Measurements from ENCODE around the gene EVC2. TPM values are rescaled to one million over a fixed set of nuclear protein-coding genes. Genes with fewer than 3 reads are reported as not detected.

Gene EVC2
- total RNA-seq, 1 donor from 2014 or later: 7.4 TPM

- Mint-ChIP-seq H3K27me3 (ENCODE audit: unreplicated experiment) (peaks cover 2% of the 10 kb centered on the region), H3K9me3 (ENCODE audit: unreplicated experiment) (no peaks in the 10 kb centered on the region), H3K36me3 (ENCODE audit: low read depth, unreplicated experiment) (peaks cover 49% of the 10 kb centered on the region), H3K4me3 (ENCODE audit: unreplicated experiment) (no peak overlapping the region), H3K27ac (ENCODE audit: unreplicated experiment) (no peak overlapping the region), H3K4me1 (ENCODE audit: unreplicated experiment) (peaks cover 1% of the 10 kb centered on the region)
- no peak for DNase-seq (ENCODE audit: low spot score)
- no peak for TF ChIP-seq CTCF (IDR thresholded peaks at IDR 0.05; ENCODE audit: unreplicated experiment)
These were observed 19.3 kb downstream of the EVC2 start for GRCh38 chr4:5689065-5689464.

GRCh38 chr4:5686338-5686737, 22.0 kb downstream of the EVC2 start:
- TF ChIP-seq CTCF (IDR thresholded peaks at IDR 0.05; ENCODE audit: unreplicated experiment): no peak
- no peaks in the 10 kb centered on the region for H3K9me3 Mint-ChIP-seq (ENCODE audit: unreplicated experiment)
- peak overlapping the region; percentile 22 for H3K4me3 Mint-ChIP-seq (ENCODE audit: unreplicated experiment)
- no peak for DNase-seq (ENCODE audit: low spot score)
- H3K27ac Mint-ChIP-seq (ENCODE audit: unreplicated experiment): no peak overlapping the region
- peaks cover 3% of the 10 kb centered on the region for H3K4me1 Mint-ChIP-seq (ENCODE audit: unreplicated experiment)
- H3K36me3 Mint-ChIP-seq (ENCODE audit: low read depth, unreplicated experiment): peaks cover 48% of the 10 kb centered on the region
- H3K27me3 Mint-ChIP-seq (ENCODE audit: unreplicated experiment): peaks cover 2% of the 10 kb centered on the region

GRCh38 chr4:5685296-5685695, 23.1 kb downstream of the EVC2 start:
- no peak for TF ChIP-seq CTCF (IDR thresholded peaks at IDR 0.05; ENCODE audit: unreplicated experiment)
- H3K27me3 Mint-ChIP-seq (ENCODE audit: unreplicated experiment): peaks cover 2% of the 10 kb centered on the region
- no peak overlapping the region for H3K4me3 Mint-ChIP-seq (ENCODE audit: unreplicated experiment)
- H3K4me1 Mint-ChIP-seq (ENCODE audit: unreplicated experiment): peaks cover 3% of the 10 kb centered on the region
- H3K9me3 Mint-ChIP-seq (ENCODE audit: unreplicated experiment): no peaks in the 10 kb centered on the region
- peaks cover 50% of the 10 kb centered on the region for H3K36me3 Mint-ChIP-seq (ENCODE audit: low read depth, unreplicated experiment)
- DNase-seq (ENCODE audit: low spot score): no peak
- no peak overlapping the region for H3K27ac Mint-ChIP-seq (ENCODE audit: unreplicated experiment)

GRCh38 chr4:5683566-5683965, 24.8 kb downstream of the EVC2 start:
- Mint-ChIP-seq H3K9me3 (ENCODE audit: unreplicated experiment) (no peaks in the 10 kb centered on the region), H3K27me3 (ENCODE audit: unreplicated experiment) (peaks cover 2% of the 10 kb centered on the region), H3K4me1 (ENCODE audit: unreplicated experiment) (peaks cover 3% of the 10 kb centered on the region), H3K36me3 (ENCODE audit: low read depth, unreplicated experiment) (peaks cover 42% of the 10 kb centered on the region), H3K27ac (ENCODE audit: unreplicated experiment) (no peak overlapping the region), H3K4me3 (ENCODE audit: unreplicated experiment) (no peak overlapping the region)
- TF ChIP-seq CTCF (IDR thresholded peaks at IDR 0.05; ENCODE audit: unreplicated experiment): no peak
- no peak for DNase-seq (ENCODE audit: low spot score)

- no peak overlapping the region for H3K27ac Mint-ChIP-seq (ENCODE audit: unreplicated experiment)
- H3K9me3 Mint-ChIP-seq (ENCODE audit: unreplicated experiment): no peaks in the 10 kb centered on the region
- peaks cover 3% of the 10 kb centered on the region for H3K27me3 Mint-ChIP-seq (ENCODE audit: unreplicated experiment)
- no peak for DNase-seq (ENCODE audit: low spot score)
- H3K4me1 Mint-ChIP-seq (ENCODE audit: unreplicated experiment): peaks cover 9% of the 10 kb centered on the region
- TF ChIP-seq CTCF (IDR thresholded peaks at IDR 0.05; ENCODE audit: unreplicated experiment): no peak
- no peak overlapping the region for H3K4me3 Mint-ChIP-seq (ENCODE audit: unreplicated experiment)
- peaks cover 12% of the 10 kb centered on the region for H3K36me3 Mint-ChIP-seq (ENCODE audit: low read depth, unreplicated experiment)
These were observed 29.4 kb downstream of the EVC2 start for GRCh38 chr4:5678977-5679376.

Measured in endothelial cell (in vitro differentiated cells).